NK-92 (cell line): ENCODE measurements around the gene SYNGR3.
A peak's percentile ranks its signal among the peaks of the same experiment; 100 is the strongest.
"Not testable (repeated sequence)": the region's sequence is repeated elsewhere in the genome, so short reads cannot be mapped to it uniquely, and the experiment has no call there.

Experiments used
- DNase-seq: peaks from one replicate; lab custom pipeline; 2025; ENCODE audit not compliant: unreplicated experiment; lab: John Stamatoyannopoulos, UW

The SYNGR3 gene

GRCh38 chr16:1989209-1990100 lies at the start of gene SYNGR3:
SYNGR3 (plus strand) TSS chr16:1989970; CDS start chr16:1990103, 133 bp downstream.
- no peak for DNase-seq

- DNase-seq, result no peak
Observed at GRCh38 chr16:1940273-1941161, 49.3 kb upstream of the SYNGR3 start.

GRCh38 chr16:1941162-1942046 lies 48.4 kb upstream of the SYNGR3 start:
- DNase-seq, result no peak

- DNase-seq, result no peak
Observed at GRCh38 chr16:1942047-1942809, 47.5 kb upstream of the SYNGR3 start.

GRCh38 chr16:1942810-1943726 lies 46.7 kb upstream of the SYNGR3 start, which contains the start of gene MSRB1:
MSRB1 (minus strand) TSS chr16:1943199; CDS start chr16:1943156, 43 bp downstream.
- peak; percentile 79 for DNase-seq

GRCh38 chr16:1944612-1945199 lies 45.1 kb upstream of the SYNGR3 start:
- no peak for DNase-seq

GRCh38 chr16:1945559-1946391 lies 44.0 kb upstream of the SYNGR3 start:
- no peak for DNase-seq

- no peak for DNase-seq
Observed at GRCh38 chr16:1946495-1947368, 43.0 kb upstream of the SYNGR3 start.

- no peak for DNase-seq
Observed at GRCh38 chr16:1947369-1947670, 42.5 kb upstream of the SYNGR3 start.

GRCh38 chr16:1949507-1949906 lies 40.3 kb upstream of the SYNGR3 start:
- DNase-seq, result no peak

- DNase-seq, result no peak
Observed at GRCh38 chr16:1950047-1950446, 39.7 kb upstream of the SYNGR3 start.

GRCh38 chr16:1950559-1950958 lies 39.2 kb upstream of the SYNGR3 start:
- DNase-seq, result no peak

GRCh38 chr16:1953734-1954133 lies 36.0 kb upstream of the SYNGR3 start:
- DNase-seq, result no peak

GRCh38 chr16:1957434-1958142 lies 32.2 kb upstream of the SYNGR3 start:
- DNase-seq, result not testable (repeated sequence)

- not testable (repeated sequence) for DNase-seq
Observed at GRCh38 chr16:1958143-1958491, 31.7 kb upstream of the SYNGR3 start.

GRCh38 chr16:1958715-1959268 lies 31.0 kb upstream of the SYNGR3 start:
- no peak for DNase-seq
